Measurements from ENCODE around the gene KDM2A.
"Not testable (repeated sequence)": the region's sequence is repeated elsewhere in the genome, so short reads cannot be mapped to it uniquely, and the experiment has no call there.

KDM2A gene

DNA sequence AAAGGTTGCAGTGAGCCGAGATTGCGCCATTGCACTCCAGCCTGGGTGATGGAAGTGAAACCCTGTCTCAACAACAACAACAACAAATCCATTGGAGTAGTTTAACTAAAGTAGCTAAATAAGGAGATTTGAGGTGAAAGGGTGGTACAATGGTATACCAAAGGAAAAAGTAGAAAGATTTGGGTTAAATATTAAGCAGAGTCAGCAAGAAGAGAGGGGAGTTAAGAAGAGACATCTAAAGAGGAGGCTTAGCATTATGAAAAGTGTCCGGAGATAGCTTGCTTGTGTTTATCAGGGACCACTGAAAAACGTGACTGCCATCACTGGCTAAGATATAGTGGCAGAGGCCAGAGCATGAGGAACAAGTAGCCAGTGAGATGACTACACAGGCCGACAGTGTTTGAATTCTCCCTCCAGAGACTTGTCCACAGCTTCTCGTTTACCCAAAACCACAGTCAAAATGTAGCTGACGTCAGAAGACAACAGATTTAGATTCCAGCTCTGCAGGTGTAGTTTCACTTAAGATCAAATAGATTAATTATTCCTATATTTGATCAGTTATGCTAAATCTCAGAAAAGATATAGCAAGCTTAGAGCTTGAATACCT lies 114.6 kb downstream of the KDM2A start:
- DNase-seq (ENCODE audit: low read depth) = no peak
- TF ChIP-seq POLR2A (IDR thresholded peaks at IDR 0.05; ENCODE audit: extremely low read depth, insufficient read length) = no peak
- TF ChIP-seq, protein P1, sequence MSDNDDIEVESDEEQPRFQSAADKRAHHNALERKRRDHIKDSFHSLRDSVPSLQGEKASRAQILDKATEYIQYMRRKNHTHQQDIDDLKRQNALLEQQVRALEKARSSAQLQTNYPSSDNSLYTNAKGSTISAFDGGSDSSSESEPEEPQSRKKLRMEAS (IDR thresholded peaks at IDR 0.05; ENCODE audit: low read depth, low read length) = no peak
- no peak overlapping the region for H3K4me3 ChIP-seq (ENCODE audit: low read depth, low read length)

DNA sequence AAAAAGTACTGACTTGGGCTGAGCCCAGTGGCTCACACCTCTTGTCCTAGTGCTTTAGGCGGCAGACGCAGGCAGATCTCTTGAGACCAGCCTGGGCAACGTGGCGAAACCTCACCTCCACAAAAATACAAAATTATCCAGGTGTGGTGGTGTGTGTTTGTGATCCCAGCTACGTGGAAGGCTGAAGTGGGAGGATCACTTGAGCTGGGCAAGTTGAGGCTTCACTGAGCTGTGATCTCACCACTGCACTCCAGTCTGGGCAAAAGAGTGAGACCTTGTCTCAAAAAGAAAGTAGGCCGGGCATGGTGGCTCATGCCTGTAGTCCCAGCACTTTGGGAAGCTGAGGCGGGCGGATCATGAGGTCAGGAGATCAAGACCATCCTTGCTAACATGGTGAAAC lies 115.5 kb downstream of the KDM2A start:
- H3K4me3 ChIP-seq (ENCODE audit: low read depth, low read length); DNase-seq (ENCODE audit: low read depth): not testable (repeated sequence)

DNA sequence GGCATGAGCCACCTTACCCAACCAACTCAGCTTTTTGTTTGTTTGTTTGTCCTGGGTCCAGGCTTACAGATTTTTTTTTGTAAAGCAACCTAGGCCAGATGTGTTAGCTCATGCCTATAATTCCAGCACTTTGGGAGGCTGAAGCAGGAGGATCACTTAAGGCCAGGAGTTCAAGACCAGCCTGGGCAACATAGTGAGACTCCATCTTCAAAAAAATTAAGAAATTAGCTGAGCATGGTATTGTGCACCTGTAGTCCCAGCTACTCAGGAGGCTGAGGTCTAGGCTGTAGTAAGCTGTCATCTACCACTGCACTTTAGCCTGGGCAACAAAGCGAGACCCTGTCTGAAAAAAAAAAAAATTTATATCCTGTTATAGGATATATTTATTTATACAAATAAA lies 118.5 kb downstream of the KDM2A start:
- DNase-seq (ENCODE audit: low read depth) = no peak
- TF ChIP-seq MYC (IDR thresholded peaks at IDR 0.05; ENCODE audit: low read depth, low read length) = no peak
- TF ChIP-seq, protein P2, sequence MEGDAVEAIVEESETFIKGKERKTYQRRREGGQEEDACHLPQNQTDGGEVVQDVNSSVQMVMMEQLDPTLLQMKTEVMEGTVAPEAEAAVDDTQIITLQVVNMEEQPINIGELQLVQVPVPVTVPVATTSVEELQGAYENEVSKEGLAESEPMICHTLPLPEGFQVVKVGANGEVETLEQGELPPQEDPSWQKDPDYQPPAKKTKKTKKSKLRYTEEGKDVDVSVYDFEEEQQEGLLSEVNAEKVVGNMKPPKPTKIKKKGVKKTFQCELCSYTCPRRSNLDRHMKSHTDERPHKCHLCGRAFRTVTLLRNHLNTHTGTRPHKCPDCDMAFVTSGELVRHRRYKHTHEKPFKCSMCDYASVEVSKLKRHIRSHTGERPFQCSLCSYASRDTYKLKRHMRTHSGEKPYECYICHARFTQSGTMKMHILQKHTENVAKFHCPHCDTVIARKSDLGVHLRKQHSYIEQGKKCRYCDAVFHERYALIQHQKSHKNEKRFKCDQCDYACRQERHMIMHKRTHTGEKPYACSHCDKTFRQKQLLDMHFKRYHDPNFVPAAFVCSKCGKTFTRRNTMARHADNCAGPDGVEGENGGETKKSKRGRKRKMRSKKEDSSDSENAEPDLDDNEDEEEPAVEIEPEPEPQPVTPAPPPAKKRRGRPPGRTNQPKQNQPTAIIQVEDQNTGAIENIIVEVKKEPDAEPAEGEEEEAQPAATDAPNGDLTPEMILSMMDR (IDR thresholded peaks at IDR 0.05; ENCODE audit: low read depth, low read length) = no peak
- TF ChIP-seq, protein P1 (IDR thresholded peaks at IDR 0.05; ENCODE audit: low read depth, low read length) = no peak
- TF ChIP-seq POLR2A (IDR thresholded peaks at IDR 0.05; ENCODE audit: extremely low read depth, insufficient read length) = no peak
- H3K4me3 ChIP-seq (ENCODE audit: low read depth, low read length) = no peak overlapping the region

DNA sequence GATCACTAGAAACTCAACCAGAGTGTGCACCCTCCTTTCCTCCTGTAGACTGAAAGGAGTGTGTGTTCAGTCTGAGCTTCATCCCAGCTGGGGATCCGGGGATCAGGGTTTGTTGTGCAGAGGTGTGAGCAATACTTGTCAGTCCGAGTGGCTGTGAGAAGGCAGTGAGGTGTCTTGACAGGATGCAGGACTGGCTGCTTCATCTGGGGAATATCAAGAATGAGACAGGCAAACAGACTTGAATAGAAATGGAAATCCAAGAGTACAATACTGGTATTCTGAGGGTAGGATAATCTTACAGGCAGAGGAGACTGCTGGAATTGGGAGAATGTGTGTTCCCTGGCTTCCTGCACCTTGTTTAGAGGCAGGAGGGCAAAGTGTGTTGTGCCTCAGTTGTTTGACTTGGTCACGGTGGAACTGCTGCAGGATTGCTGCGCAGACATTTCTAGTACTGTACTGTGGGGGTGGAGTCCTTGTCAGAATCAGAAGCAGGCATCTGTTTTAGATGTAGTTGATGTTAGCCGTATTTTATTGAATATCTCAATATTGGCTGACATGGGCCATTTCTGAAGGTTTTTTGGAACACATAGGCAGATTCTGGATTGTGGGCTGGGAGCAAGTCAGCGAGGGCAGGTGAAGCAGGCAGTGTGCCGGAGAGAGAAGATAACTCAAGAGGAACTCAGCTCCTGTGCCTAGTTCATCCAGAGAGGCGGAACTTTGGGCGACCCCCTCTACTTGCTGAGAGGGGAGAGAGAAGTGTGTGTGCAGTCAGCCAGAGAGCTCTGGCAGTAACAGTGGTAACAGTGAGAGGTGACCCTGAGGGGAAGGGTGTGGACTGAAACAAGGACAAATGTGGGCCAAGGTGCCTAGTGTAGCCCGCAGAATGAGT lies 120.1 kb downstream of the KDM2A start:
- H3K4me3 ChIP-seq (ENCODE audit: low read depth, low read length) = peak overlapping the region; percentile 53
- TF ChIP-seq POLR2A (IDR thresholded peaks at IDR 0.05; ENCODE audit: extremely low read depth, insufficient read length) (no peak), MYC (IDR thresholded peaks at IDR 0.05; ENCODE audit: low read depth, low read length) (no peak)
- TF ChIP-seq, protein P2 (IDR thresholded peaks at IDR 0.05; ENCODE audit: low read depth, low read length) = no peak
- TF ChIP-seq, protein P1 (IDR thresholded peaks at IDR 0.05; ENCODE audit: low read depth, low read length) = no peak
- no peak for DNase-seq (ENCODE audit: low read depth)

DNA sequence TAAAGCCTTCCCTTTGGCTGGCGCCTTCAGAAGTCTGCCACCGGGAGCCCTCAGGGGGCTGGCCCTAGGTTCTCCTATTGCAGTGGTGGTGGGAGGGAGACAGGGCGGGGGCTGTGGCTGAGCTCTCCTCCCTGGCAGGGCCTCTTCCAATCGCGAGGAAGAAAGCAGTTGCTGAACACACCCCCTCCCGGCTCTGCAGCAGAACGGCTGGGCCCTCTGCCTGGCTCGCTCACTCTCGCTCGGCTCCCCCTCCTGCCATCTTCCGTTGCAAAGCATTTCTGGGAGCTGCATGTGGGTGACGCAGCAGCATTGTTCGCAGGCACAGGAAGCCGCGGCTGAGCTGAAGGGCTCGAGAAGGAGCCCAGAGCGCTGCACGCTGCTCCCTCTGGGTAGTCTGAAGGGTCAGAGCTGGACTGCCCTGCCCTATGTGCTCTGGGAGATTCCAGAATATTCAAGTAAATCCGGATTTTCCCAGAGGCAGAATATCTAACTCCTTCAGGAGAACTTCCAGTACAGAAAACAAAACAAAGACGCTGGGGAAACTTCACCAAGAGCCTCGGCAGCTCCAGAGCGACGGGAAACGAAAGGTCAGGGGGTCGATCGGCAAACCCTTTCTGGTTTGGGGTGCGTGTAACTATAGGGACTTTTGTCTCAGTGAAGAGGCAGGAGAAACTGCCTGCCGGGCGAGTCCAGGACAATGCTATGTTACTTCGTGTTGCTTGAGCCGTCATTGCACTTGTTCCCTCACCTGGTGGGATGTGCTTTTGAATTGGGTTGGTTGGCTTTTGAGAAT lies 120.9 kb downstream of the KDM2A start:
- peak; percentile 100 for DNase-seq (ENCODE audit: low read depth)
- peak; percentile 98 for TF ChIP-seq MYC (IDR thresholded peaks at IDR 0.05; ENCODE audit: low read depth, low read length)
- TF ChIP-seq, protein P2 (IDR thresholded peaks at IDR 0.05; ENCODE audit: low read depth, low read length) = no peak
- peak; percentile 97 for TF ChIP-seq POLR2A (IDR thresholded peaks at IDR 0.05; ENCODE audit: extremely low read depth, insufficient read length)
- TF ChIP-seq, protein P1 (IDR thresholded peaks at IDR 0.05; ENCODE audit: low read depth, low read length) = peak; percentile 95

DNA sequence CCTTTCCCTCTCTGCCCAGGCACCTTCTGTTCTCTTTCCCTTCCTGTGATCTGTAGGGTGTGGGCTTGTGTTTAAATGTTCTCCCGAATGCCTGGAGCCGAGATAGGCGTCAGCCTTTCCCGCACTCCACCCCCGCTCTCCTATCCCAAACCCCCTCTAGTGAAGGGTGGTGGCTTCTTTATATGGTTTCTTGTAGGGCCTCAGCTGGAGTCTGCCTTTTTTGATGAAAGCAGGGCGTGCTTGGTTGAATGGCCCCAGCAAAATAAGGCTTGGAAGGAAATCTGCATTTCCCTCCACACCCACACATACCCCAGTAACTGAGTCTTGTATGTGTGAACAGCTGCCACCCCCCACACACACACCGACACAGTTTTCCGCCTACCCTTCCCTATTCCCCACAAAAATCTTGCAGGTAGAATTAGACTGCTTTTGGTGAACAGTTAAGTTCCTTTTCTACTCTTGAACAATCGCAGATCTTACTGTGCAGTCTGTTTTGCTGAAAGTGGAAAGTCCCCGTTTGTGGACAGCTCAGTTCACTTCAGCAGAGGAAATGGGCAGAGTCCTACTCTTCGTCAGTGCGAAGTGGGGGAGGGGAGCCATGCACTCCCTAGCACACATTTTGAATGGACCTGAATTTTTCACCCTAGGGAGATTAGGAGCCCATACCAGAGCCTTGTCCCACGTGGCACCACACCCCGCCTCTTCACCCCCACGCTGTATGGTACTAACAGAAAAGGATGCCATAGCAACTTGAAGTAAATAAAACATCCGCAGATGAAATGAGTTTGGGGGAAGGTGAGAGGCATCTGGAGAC lies 121.7 kb downstream of the KDM2A start:
- peak; percentile 86 for DNase-seq (ENCODE audit: low read depth)
- TF ChIP-seq MYC (IDR thresholded peaks at IDR 0.05; ENCODE audit: low read depth, low read length) (peak; percentile 91), POLR2A (IDR thresholded peaks at IDR 0.05; ENCODE audit: extremely low read depth, insufficient read length) (peak; percentile 8)
- TF ChIP-seq, protein P1 (IDR thresholded peaks at IDR 0.05; ENCODE audit: low read depth, low read length) = peak; percentile 96
- TF ChIP-seq, protein P2 (IDR thresholded peaks at IDR 0.05; ENCODE audit: low read depth, low read length) = no peak
- peak overlapping the region; percentile 100 for H3K4me3 ChIP-seq (ENCODE audit: low read depth, low read length)

More for the DNA sequence above, 120.9 kb downstream of the KDM2A start:
- H3K4me3 ChIP-seq (ENCODE audit: low read depth, low read length) = peak overlapping the region; percentile 100

All from NB4 (cell line).